NCI-H1048 (cell line): ENCODE results near the gene TTC32.
"Not testable (repeated sequence)": the region's sequence is repeated elsewhere in the genome, so short reads cannot be mapped to it uniquely, and the experiment has no call there.

Experiments
- DNase-seq: peaks from one replicate; lab custom pipeline; 2025; lab: John Stamatoyannopoulos, UW

TTC32 gene

DNA sequence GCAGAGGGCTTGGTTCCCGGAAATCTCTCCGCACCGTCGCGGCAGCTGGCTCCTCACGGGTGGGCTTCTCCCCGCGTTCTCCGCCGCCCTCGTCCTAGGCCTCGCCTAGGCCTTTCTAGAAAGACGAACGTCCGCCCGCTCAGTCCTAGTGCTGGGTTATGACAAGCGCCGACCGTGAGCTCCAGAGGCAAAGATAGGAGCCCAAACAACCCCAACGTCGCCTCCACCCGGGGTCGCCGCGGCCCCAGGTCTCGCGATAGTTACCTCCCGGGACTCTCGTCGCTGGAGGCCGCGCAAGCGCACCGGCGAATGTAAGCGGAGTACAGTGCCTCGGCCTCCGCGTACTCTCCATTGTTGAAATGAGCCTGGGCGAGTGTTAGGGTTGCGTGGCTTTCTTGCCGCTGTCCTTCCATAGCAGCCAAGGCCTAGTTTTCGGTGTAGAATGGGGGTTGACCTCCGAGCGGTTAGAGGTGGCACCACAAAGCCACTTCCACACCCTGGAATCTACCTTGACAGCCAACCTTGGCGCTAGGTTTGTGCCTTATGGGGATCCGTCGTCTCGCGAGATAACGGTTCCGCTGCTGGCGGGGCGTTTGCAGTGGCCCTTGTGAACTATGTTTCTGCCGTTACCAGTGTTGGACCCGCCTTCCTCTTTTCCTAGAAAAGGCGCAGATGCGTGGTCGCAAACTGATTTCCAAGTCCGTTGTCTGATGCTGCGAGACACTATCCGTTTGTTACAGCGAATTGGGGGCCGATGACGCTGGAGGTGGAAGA is at the start of gene TTC32:
TSS of gene TTC32 (minus strand) at position 542 of the 774 bp plus-strand sequence. CDS start at position 413, 129 bp downstream.
- peak; percentile 76 for DNase-seq

DNA sequence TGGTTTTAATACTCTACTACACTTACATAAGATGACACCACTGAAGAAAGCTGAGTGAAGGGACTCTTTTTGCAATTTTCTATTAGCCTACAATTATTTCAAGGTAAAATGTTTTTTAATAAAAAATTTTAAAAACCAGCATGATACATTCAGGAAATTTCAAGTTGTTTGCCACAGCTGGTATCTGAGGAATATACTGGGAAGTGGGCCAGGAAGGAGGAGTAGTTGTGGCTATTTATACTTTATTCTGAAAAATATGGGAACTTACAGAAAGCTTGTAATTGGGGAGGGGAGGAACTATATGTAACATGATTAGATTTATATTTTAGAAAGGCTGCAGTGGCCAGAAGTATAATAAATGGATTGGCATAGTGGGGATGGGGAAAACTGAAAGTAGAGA is 47.3 kb upstream of the TTC32 start:
- DNase-seq = no peak

DNA sequence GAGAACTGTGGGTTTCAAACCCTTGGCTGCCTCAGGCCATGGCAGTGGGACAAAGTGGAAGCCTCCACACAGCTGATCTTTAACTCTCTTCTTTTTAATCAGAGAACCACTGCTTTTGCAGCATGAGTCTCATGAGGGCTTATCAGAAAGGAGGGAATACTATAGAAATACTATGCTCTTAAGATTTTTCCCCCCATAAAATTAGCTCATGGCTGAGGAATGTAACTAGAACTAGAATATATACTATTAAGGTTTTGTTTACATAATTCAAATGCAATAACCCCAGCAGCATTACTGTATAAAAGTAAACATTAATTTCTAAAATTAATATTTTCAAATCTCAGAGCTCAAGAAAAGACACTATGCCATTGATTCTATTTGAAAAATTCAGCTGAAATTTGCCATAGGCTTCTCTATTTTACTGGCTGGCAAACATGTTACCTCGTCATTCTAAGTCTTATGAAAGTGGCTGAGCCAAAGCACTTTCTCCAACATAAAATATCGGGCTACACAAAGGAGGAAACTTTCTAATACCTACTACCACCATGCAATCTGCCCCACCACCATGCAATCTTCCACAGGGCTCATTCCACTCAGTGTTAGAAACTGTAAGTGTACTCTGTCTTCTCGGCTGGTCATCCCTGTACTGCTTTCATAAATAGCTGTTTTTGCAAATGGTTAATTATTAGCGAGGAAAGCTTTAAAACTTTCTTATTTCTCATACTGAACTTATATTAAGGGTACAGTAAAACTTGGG is 45.6 kb upstream of the TTC32 start:
- DNase-seq = no peak

DNA sequence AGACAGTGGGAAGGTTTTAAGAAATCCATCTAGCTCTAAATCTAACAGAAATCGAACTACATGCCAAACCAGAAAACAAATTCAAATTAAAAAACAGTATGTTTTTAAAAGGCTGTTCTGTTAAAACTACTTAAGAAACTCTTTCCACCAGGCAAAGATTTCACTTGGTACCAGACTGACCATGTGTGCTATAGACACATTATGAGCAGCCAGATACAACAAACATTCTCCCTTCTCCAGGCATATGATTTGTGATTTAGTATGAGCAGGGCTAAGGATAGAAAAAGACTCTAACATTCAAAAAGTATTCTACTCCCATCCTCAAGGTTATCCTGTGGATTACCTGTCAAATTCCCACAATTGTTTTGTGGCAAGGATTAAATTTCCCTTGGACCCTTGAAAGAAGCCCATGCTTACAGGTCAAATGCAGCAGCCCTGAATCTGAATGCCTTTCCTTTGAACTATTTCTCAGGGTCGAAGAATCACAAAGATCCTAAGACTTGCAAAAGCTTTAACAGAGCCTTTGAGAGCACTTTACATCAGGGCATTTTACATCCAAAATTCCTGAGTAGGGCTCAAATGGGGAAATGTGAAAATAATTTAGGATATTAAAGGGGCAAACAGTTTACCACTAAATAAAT is 42.5 kb upstream of the TTC32 start:
- no peak for DNase-seq

DNA sequence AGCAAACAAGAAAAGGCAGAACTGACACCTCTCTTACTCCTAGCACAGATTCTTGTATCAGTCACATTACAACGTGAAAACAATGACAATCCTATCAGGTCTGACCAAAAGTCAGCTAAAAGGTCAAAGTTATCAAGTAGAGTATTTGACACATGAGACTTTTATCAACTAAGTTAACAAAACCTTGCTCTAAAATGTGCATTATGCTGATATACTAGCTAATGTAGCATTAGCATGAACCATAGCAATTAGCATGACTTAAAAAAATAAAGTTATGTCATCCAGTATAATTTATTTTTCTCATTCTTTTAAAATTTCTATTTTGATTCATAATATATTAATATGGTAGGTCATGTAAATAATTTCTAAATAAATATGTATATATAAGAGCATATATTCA is 41.4 kb upstream of the TTC32 start:
- no peak for DNase-seq

DNA sequence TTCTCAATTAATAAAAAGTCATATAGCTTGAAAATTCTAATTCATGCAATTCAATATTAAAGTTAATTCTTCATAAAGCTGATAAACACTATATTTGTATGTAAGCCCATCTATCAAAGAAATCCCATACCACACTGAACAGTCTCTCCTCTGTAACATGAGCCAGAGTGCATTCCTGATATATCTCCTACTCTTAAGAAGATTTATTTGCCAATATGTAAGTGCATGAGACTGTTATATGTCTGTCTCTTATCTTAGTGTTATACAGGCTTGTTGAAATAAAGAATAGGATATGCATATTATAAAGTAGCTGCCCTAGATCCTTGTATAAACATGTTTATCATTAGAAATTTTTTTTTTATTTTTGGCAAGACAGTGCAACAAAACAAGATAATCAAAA is 40.4 kb upstream of the TTC32 start:
- no peak for DNase-seq

DNA sequence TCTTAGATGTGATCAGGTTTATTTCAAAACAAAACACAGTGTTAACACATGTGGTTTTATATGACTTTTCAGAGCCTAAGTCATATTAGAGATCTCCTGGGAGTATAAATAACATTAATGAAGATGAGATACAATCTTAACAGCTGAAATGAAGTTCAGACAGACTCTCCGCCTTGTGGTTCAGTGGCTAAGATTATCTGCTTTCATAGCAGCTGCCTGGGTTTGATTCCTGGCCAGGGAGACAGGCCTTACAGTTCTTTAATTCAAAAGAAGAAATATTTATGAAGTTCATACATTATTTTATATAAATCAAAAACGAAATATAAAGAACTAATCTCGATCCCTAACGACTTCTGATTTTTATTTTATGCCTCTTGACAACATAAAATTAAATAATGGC is 35.2 kb upstream of the TTC32 start:
- DNase-seq = no peak

DNA sequence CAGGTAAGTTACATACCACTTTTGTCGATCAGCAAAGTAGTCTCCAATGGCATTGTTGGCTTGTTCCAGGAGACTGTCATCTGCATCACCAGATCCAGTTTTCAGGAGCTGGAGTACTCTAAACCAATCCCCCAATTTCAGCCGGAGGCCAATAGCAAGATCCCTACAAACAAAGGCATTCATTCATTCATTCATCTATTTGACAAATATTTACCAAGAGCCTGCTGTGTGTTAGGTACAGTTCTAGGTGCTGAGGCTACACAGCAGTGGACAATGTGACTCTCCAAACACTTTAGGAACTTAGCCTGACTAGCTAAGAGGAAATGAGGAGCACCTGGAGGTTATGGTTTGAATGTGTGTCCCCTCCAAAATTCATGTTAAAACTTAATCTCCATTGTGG is 34.4 kb upstream of the TTC32 start:
- no peak for DNase-seq

DNA sequence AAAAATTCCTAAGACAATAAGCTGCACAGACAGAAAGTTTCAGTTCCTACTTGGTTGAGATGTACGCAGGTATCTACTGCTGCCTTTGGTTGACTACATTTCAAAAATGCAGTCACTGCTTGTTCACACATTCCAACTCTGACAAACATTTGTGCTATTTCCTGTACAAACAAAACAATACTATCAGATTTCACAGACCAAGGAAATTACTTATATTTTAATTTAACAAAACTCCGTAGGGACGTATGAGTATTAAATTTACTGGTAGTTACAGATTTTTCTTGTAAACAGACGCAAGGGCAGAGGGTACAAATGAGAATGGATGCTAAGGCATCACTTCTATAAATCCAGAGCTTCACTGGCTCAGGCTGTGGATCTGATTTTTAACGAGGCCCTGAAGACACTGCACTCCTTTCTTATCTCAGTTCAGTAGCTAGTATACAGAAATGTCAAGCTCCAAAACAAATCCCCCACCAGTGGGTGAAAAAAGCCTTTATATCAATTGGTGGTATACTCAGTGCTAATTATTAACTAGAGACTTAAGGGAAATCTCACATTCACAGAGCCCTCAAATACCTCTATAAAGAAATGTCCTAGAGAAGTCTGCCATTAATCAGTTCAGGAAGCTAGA is 31.7 kb upstream of the TTC32 start:
- DNase-seq = no peak

DNA sequence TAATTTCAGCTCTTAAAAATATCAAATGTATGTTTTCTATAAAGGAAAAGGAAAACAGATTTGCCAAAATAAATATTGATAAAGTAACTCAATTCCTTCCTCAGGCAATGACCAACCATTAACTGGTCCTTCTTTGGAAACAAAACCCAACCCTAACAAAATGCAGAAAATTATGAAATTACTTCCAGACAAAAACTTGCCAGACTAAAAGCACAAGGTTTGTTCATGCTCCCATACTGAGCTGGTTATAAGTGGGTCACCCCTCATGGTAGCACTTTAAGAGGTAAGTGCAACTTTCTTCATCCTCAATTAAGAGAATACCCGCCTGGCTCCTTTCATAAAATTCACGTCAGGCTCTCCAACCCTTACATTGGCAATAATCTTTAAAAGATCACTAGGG is 31.1 kb upstream of the TTC32 start:
- DNase-seq = no peak

DNA sequence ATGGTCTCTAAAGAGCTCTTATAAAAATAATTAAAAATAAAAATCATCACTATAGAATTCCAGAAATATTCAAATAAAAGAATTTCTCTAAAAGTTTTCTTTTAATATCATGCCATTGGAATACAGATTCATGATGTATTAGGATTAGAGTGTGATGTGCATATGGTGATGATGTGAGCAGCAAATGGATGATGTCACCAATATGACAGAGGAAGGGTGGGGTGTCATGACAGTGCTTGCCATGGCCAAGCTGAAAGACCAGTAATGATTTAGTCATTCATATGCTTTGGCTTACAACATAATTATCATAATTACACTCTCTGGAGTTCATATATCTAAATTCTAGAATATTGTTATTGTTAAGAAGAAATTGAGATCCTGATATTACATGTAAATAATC is 27.4 kb upstream of the TTC32 start:
- DNase-seq = no peak

DNA sequence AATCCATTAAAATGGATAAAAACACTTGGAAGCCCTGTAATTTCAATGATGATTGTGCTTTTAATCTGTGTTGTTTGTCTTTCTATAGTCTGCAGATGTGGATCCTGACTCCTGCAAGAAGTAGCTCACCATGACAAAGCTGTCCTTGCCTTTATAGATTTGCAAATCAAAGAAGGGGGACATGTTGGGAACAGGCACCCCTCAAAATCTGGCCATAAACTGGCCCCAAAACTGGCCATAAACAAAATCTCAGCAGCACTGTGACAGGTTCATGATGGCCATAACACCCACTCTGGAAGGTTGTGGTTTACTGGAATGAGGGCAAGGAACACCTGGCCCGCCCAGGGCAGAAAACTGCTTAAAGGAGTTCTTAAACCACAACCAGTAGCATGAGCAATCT is 26.0 kb upstream of the TTC32 start:
- not testable (repeated sequence) for DNase-seq

DNA sequence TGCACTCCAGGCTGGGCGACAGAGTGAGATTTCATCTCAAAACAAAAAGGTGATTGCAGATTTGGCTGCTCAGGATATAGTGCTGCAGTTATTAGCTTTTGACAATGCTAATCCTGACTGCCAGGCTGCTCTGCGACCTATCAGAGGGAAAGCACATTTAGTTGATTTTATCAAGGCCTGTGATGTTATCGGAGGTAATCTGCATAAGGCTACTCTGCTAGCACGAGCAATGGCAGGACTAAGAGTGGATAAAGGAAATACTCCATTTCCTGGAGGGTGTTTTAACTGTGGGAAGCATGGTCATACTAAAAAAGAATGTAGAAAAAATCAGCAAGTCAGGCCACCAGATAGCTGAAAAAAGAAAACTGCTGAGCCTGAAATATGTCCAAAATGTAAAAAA is 22.7 kb upstream of the TTC32 start:
- DNase-seq = not testable (repeated sequence)

DNA sequence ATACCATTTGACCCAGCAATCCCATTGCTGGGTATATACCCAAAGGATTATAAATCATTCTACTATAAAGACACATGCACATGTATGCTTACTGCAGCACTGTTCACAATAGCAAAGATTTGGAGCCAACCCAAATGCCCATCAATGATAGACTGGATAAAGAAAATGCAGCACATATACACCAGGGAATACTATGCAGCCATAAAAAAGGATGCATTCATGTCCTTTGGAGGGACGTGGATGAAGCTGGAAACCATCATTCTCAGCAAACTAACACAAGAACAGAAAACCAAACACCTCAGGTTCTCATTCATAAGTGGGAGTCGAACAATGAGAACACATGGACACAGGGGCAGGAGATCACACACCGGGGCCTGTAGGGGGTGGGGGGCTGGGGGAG is 20.4 kb upstream of the TTC32 start:
- DNase-seq = not testable (repeated sequence)

DNA sequence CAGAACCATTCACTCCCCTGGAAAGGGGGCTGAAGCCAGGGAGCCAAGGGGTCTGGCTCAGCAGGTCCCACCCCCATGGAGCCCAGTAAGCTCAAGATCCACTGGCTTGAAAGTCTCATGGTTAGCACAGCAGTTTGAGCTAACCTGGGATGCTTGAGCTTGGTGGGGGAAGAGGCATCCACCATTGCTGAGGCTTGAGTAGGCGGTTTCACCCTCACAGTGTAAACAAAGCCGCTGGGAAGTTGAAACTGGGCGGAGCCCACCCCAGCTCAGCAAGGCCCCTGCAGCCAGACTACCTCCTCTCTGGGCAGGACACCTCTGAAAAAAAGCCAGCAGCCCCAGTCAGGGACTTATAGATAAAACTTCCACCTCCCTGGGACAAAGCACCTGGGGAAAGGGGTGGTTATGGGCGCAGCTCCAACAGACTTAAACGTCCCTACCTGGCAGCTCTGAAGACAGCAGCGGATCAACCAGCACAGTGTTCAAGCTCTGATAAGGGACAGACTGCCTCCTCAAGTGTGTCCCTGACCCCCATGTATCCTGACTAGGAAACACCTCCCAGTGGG is 14.7 kb upstream of the TTC32 start:
- DNase-seq = no peak

DNA sequence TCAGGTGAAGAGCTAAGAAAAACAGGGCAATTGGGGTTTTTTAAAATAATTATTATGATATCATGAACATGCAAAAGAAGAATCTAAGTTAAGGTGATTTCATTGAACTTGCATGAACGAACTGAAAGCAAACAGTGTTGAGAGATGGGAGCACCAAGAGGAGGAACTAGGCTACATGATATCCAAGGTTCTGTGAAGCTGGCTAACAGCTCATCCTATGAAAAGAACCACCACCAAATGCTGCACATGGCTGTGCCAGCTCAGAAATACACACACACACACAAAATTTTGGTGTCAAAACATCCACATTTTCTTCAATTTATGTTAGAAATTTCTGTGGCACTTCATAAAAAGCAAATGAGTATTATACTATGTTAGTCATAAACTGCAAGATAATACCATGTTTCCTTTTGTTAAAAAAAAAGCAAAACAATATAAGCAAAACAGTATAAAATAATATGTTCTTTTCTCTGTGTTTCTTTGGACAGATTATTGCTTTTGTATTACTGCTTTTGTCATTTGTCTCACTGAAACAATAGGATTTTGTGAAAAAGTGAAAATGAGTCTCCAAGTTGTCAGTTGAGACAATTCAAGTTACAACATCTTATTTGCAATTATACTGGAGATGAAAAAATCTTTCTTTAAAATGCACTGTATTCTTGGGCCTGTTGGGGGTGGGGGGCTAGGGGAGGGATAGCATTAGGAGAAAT is 12.6 kb upstream of the TTC32 start:
- no peak for DNase-seq

DNA sequence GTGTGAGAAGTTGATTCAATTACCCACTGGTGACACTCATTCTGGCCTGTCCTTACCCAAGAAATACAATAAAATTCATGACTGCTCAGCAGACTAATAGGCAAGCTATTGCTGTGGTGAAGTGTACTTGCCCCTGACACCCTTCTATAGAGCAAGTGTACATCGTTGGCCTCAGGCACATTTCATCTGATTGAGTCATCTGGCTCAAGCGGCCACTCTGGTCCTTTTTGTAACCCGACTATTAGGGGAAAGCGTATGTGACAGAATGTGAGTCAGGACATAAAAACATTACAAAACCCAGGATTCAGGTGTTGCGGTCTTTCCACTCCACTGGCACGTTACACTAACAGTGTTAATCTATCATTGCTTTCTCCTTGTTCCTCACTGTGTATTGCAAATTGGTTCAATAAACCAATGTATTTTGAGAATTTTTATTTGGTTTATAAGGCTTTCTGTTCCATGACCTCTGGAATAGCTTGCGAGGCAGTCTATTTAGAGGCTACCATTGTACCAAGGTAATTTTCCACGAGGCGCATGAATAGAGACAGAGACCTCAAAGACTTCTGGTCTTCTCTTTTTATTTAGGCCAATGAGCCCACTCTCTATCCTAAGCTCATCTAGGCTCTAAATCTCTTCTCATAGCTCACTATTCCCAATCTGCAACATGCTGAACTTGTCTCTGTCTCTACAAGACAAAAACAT is 10.2 kb upstream of the TTC32 start:
- no peak for DNase-seq

DNA sequence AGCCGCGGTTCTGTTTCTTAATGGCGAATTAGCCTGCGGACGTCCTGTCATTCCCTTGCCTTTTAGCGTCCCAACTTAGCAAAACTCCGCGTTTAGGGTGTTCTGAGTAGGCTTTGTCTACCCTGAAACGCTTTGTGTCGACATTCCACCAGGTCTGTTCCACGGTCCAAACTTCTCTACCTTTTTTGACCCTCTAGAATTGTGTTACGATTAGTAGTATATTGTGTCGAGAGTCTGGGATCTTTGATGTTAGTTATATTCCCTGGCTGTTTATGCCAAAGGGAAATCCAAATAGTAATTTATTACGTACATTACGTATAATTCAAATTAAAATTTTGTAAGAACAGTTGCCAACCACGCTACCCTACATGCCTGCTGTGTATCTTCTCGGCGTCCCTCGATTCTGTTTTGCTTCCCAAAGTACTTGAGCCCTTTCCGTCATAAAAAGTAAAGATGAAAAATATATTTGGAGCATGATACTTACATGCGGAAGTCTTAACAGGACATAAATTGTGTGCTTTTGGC is 495 bp upstream of the TTC32 start:
- DNase-seq = no peak

DNA sequence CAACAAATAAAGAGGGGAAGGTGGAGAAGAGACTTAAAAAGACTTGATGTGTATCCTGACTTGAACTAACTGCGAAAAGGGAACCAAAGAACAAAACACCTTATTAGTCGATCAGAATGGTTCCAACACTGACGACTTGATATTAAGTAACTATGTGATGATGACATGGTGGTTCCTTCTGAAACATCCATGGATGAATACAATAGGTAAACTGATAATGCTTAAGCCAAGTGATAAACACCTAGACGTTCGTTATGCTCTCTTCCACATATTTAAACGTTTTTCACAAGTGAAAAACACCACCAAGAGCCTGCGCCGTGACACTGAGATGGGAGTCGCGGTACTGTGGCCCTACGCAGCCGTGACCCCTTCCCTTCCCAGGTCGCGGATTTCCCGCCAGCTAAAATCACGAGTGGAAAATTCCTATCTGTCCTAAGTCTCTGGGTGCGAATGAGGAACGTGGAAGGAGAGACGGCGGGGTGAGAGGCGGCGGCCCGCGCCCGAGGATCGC is 797 bp downstream of the TTC32 start:
- DNase-seq = no peak
